KMS-11 (cell line): ENCODE data around the gene FAHD2A.

Experiments used
- H2AFZ ChIP-seq: fragments of 200-600 bp; sonication (generic); 2 replicates; pipeline ENCODE4 v1.6.1; 2016; ENCODE audit warnings: antibody characterized with exemption, mixed run types, low read depth
- H3K27ac ChIP-seq: fragments of 200-600 bp; sonication (generic); 2 replicates; pipeline ENCODE4 v1.6.1; 2016; ENCODE audit warnings: mild to moderate bottlenecking, mixed run types
- H3K27me3 ChIP-seq: fragments of 200-600 bp; sonication (generic); 2 replicates; pipeline ENCODE4 v1.6.1; 2017; ENCODE audit warnings: mild to moderate bottlenecking, low read depth, mixed run types, moderate library complexity; ENCODE audit not compliant: insufficient read depth
- H3K36me3 ChIP-seq: fragments of 200-600 bp; sonication (generic); 2 replicates; pipeline ENCODE4 v1.6.1; 2017; ENCODE audit warnings: mild to moderate bottlenecking, mixed run types; ENCODE audit not compliant: insufficient read depth
- H3K4me1 ChIP-seq: fragments of 200-600 bp; sonication (generic); 2 replicates; pipeline ENCODE4 v1.6.1; 2016; ENCODE audit warnings: mild to moderate bottlenecking, low read depth, mixed run types; ENCODE audit not compliant: poor library complexity, severe bottlenecking
- H3K4me2 ChIP-seq: fragments of 200-600 bp; sonication (generic); 2 replicates; pipeline ENCODE4 v1.7.0; 2016; ENCODE audit warnings: mild to moderate bottlenecking, mixed run types
- H3K4me3 ChIP-seq: fragments of 200-600 bp; sonication (generic); IDR thresholded peaks from 2 replicates; pipeline ENCODE4 v1.6.1; 2017; ENCODE audit warnings: low read depth, low read length, mixed read lengths; ENCODE audit not compliant: insufficient read depth
- H3K79me2 ChIP-seq: fragments of 200-600 bp; sonication (generic); 2 replicates; pipeline ENCODE4 v1.6.1; 2016; ENCODE audit warnings: low read depth, mixed run types; ENCODE audit not compliant: insufficient read depth
- H3K9ac ChIP-seq: fragments of 200-600 bp; sonication (generic); 2 replicates; pipeline ENCODE4 v1.6.1; 2016; ENCODE audit warnings: mild to moderate bottlenecking, mixed run types
- H4K20me1 ChIP-seq: fragments of 200-600 bp; sonication (generic); 2 replicates; pipeline ENCODE4 v1.6.1; 2016; ENCODE audit warnings: mild to moderate bottlenecking, mixed run types; ENCODE audit not compliant: insufficient read depth
- TF ChIP-seq, protein P1 (sequence below): fragments of 200-600 bp; sonication (generic); conservative IDR thresholded peaks from 2 replicates; pipeline ENCODE4 v1.6.1; 2017; ENCODE audit warnings: low read depth, mild to moderate bottlenecking, antibody characterized with exemption, low read length, moderate library complexity, mixed read lengths

The FAHD2A gene

DNA sequence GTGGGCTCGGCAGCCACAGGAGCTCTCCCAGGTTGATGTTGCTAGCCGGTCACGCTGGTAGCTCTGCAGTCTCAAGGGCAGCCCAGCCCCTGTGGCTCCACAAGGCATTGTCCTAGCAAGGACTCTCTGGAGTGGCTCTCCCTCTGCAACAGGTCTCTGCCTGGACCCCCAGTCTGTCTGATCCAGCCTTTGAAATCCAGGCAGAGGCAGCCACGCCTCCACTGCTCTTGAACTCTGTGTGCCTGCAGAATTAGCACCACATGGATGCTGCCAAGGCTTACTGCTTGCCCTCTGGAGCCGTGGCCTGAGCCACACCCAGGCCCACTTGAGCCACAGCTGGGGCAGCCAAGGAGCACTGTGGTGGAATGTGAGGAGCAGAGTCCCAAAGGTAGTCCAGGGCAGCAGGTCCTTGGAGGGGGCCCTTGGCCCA lies 43.0 kb upstream of the FAHD2A start:
- no peaks in the 10 kb centered on the region for H3K27me3 ChIP-seq
- no peak overlapping the region for H3K9ac ChIP-seq
- no peaks in the 10 kb centered on the region for H3K79me2 ChIP-seq
- no peaks in the 10 kb centered on the region for H4K20me1 ChIP-seq
- H3K4me1 ChIP-seq, result no peaks in the 10 kb centered on the region
- no peak overlapping the region for H3K27ac ChIP-seq
- no peak overlapping the region for H2AFZ ChIP-seq
- no peak overlapping the region for H3K4me2 ChIP-seq
- H3K4me3 ChIP-seq, result no peak overlapping the region
- TF ChIP-seq, protein P1, sequence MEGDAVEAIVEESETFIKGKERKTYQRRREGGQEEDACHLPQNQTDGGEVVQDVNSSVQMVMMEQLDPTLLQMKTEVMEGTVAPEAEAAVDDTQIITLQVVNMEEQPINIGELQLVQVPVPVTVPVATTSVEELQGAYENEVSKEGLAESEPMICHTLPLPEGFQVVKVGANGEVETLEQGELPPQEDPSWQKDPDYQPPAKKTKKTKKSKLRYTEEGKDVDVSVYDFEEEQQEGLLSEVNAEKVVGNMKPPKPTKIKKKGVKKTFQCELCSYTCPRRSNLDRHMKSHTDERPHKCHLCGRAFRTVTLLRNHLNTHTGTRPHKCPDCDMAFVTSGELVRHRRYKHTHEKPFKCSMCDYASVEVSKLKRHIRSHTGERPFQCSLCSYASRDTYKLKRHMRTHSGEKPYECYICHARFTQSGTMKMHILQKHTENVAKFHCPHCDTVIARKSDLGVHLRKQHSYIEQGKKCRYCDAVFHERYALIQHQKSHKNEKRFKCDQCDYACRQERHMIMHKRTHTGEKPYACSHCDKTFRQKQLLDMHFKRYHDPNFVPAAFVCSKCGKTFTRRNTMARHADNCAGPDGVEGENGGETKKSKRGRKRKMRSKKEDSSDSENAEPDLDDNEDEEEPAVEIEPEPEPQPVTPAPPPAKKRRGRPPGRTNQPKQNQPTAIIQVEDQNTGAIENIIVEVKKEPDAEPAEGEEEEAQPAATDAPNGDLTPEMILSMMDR, result no peak
- no peaks in the 10 kb centered on the region for H3K36me3 ChIP-seq

DNA sequence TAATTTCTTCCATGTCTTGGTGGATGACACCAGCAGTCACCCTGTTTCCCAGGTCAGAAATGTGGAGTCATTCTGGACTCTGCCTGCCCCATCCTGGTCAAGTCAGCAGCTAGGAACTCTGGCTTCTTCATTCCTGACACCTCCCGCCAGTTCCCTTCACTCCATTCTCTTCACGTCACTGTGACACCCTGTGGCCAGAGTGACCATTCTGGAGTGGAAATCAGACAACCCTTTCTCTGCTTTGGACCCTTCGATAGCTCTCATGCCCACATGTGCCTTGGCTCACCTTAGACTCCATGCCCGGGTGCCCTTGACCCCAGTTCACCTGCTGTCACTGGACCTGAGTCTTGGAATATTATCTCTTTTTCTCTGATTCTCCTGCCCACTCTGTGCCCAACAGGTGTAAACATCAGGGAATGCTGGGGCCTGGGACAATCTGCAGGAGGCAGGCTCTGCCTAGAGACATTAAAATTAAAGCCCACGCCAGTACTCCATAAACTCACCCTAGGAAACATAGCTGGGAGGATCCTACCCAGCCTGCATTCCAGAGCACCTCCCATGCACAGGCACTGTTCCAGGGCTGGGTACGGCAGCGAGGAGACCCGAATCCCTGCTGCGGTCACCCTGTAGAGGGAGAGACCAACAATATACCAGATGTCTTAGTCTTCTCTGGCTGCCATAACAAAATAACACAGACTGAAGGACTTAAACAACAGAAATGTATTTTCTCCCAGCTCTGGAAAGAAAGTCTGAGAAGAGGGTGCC lies 41.1 kb upstream of the FAHD2A start:
- no peaks in the 10 kb centered on the region for H3K4me1 ChIP-seq
- H3K36me3 ChIP-seq, result no peaks in the 10 kb centered on the region
- TF ChIP-seq, protein P1, result no peak
- H3K9ac ChIP-seq, result no peak overlapping the region
- H3K4me3 ChIP-seq, result no peak overlapping the region
- no peak overlapping the region for H3K27ac ChIP-seq
- no peaks in the 10 kb centered on the region for H3K79me2 ChIP-seq
- H2AFZ ChIP-seq, result no peak overlapping the region
- no peak overlapping the region for H3K4me2 ChIP-seq
- no peaks in the 10 kb centered on the region for H4K20me1 ChIP-seq
- H3K27me3 ChIP-seq, result no peaks in the 10 kb centered on the region

- Histone ChIP-seq H3K9ac (no peak overlapping the region), H3K36me3 (no peaks in the 10 kb centered on the region), H3K4me1 (no peaks in the 10 kb centered on the region), H3K79me2 (no peaks in the 10 kb centered on the region), H3K27ac (no peak overlapping the region), H3K27me3 (no peaks in the 10 kb centered on the region), H3K4me3 (no peak overlapping the region), H4K20me1 (no peaks in the 10 kb centered on the region), H3K4me2 (no peak overlapping the region), H2AFZ (no peak overlapping the region)
- TF ChIP-seq, protein P1, result no peak
These were observed 40.0 kb upstream of the FAHD2A start for GRCh38 chr2:95362486-95362885.

- no peak overlapping the region for H3K4me2 ChIP-seq
- H3K27ac ChIP-seq, result no peak overlapping the region
- H2AFZ ChIP-seq, result no peak overlapping the region
- H3K4me3 ChIP-seq, result no peak overlapping the region
- H3K4me1 ChIP-seq, result no peaks in the 10 kb centered on the region
- H3K79me2 ChIP-seq, result no peaks in the 10 kb centered on the region
- no peak overlapping the region for H3K9ac ChIP-seq
- H4K20me1 ChIP-seq, result no peaks in the 10 kb centered on the region
- H3K27me3 ChIP-seq, result no peaks in the 10 kb centered on the region
- H3K36me3 ChIP-seq, result no peaks in the 10 kb centered on the region
- TF ChIP-seq, protein P1, result no peak
These were observed 36.0 kb upstream of the FAHD2A start for GRCh38 chr2:95366514-95366913.
